IgD-negative memory B cell (primary cell): ENCODE results near the gene FRMPD1. TPM values are rescaled to one million over a fixed set of nuclear protein-coding genes. Genes with fewer than 3 reads are reported as not detected.

ENCODE experiments used
- H3K27ac Mint-ChIP-seq, 3 donors: one replicate each; pipeline ENCODE4 v1.8.0; 2020 to 2022; ENCODE audit warnings: mild to moderate bottlenecking in 3 of 3, mixed read lengths in 3 of 3, moderate library complexity in 1 of 3
- H3K27me3 Mint-ChIP-seq: one replicate; pipeline ENCODE4 v1.8.0; 2021; ENCODE audit warnings: mixed read lengths
- H3K36me3 Mint-ChIP-seq: one replicate; pipeline ENCODE4 v1.8.0; 2020; ENCODE audit warnings: mild to moderate bottlenecking, mixed read lengths
- H3K4me1 Mint-ChIP-seq, 3 donors: one replicate each; pipeline ENCODE4 v1.8.0; 2020 to 2022; ENCODE audit warnings: mixed read lengths in 3 of 3, mild to moderate bottlenecking in 1 of 3
- H3K4me3 Mint-ChIP-seq, 4 donors: one replicate each; pipeline ENCODE4 v1.8.0; 2020 to 2022; ENCODE audit warnings: mild to moderate bottlenecking in 4 of 4, mixed read lengths in 4 of 4, moderate library complexity in 3 of 4
- H3K9me3 Mint-ChIP-seq, 3 donors: one replicate each; pipeline ENCODE4 v1.8.0; 2020 to 2021; ENCODE audit warnings: mixed read lengths in 3 of 3, mild to moderate bottlenecking in 1 of 3
- polyA plus RNA-seq: library from polyadenylated mRNA; unstranded; fragments of 300-500 nt; fragmentation: Illumina TruSeq; gene quantifications from one replicate; pipeline ENCODE4 v1.2.3, GENCODE V29; 2021

FRMPD1 gene
- polyA plus RNA-seq, 1 donor from 2014 or later: not detected

DNA sequence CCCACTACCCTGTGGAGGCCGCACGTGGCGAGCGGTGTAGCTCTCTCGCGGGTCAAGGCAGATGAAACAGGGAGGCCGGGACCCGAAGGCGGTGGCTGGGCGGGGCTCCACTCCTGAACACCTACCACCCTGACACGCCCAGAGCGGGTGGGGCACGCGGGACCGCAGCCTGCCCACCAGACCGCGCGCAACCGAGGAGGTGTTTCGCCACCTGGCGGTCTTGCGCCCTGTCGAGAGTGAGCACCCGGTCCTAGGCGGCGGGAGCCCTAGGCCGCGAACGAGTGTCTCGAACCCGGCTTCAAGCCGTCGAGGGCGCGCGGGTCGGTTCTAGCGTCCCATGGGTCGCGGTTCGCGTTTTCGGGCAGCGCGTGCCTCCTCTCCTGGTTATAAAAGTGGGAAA is 136.3 kb downstream of the FRMPD1 start:
- no peaks in the 10 kb centered on the region for H3K9me3 Mint-ChIP-seq
- H3K36me3 Mint-ChIP-seq: peaks cover 1% of the 10 kb centered on the region
- H3K27me3 Mint-ChIP-seq: no peaks in the 10 kb centered on the region
- H3K27ac Mint-ChIP-seq: no peak overlapping the region
- H3K4me1 Mint-ChIP-seq: peaks cover 15 to 24% (median 20%) of the 10 kb centered on the region in 3 donors
- peak overlapping the region in 1 of 4 donors; percentile 43 for H3K4me3 Mint-ChIP-seq

DNA sequence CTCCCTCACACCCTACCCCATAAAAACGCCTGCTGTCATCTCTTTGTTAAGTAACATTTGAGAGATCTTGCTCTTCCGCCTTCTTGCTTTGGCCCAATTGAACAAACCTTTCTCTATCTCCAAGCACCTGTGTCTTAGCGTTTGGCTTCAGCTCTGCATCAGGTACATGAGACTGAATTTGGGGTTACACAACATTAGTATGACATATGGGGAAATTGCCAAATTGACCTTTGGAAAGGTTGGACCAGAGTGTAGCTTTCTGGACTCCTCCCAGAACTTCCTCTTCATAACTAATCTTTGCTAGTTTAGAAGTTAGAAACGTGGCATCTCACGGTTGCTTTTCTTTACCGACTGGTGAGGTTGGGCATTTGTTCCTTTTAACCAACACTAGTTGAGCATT is 137.6 kb downstream of the FRMPD1 start:
- H3K4me3 Mint-ChIP-seq: peak overlapping the region in 3 of 4 donors; percentile 3 to 79 (median 58)

GRCh38 chr9:37790096-37790495 is 139.3 kb downstream of the FRMPD1 start:
- H3K36me3 Mint-ChIP-seq: peaks cover 1% of the 10 kb centered on the region
- no peaks in the 10 kb centered on the region for H3K27me3 Mint-ChIP-seq
- no peak overlapping the region for H3K4me3 Mint-ChIP-seq
- H3K27ac Mint-ChIP-seq: no peak overlapping the region
- no peaks in the 10 kb centered on the region for H3K9me3 Mint-ChIP-seq
- H3K4me1 Mint-ChIP-seq: peaks cover 1 to 6% (median 3%) of the 10 kb centered on the region in 3 donors

More for the DNA sequence above, 137.6 kb downstream of the FRMPD1 start:
- Mint-ChIP-seq H3K9me3 (no peaks in the 10 kb centered on the region), H3K36me3 (peaks cover 1% of the 10 kb centered on the region), H3K27me3 (no peaks in the 10 kb centered on the region), H3K4me1 (peaks cover 5 to 14% (median 11%) of the 10 kb centered on the region in 3 donors), H3K27ac (peak overlapping the region in 1 of 3 donors; percentile 89)

GRCh38 chr9:37792122-37792521 is 141.4 kb downstream of the FRMPD1 start:
- peaks cover 0 to 3% (median 0%) of the 10 kb centered on the region in 3 donors for H3K4me1 Mint-ChIP-seq
- H3K27ac Mint-ChIP-seq: no peak overlapping the region
- no peaks in the 10 kb centered on the region for H3K27me3 Mint-ChIP-seq
- no peaks in the 10 kb centered on the region for H3K9me3 Mint-ChIP-seq
- H3K36me3 Mint-ChIP-seq: peaks cover 5% of the 10 kb centered on the region
- peak overlapping the region in 1 of 4 donors; percentile 23 for H3K4me3 Mint-ChIP-seq

GRCh38 chr9:37796232-37796631 is 145.5 kb downstream of the FRMPD1 start:
- Mint-ChIP-seq H3K27ac (no peak overlapping the region), H3K4me1 (peaks cover 9 to 11% (median 11%) of the 10 kb centered on the region in 3 donors), H3K9me3 (no peaks in the 10 kb centered on the region), H3K4me3 (no peak overlapping the region), H3K27me3 (no peaks in the 10 kb centered on the region), H3K36me3 (peaks cover 4% of the 10 kb centered on the region)

Other genes starting within 250 kb of the FRMPD1 start
- 84.6 TPM for gene GRHPR, start 228.3 kb upstream of the FRMPD1 start, polyA plus RNA-seq
- gene ZBTB5, start 185.5 kb upstream of the FRMPD1 start, polyA plus RNA-seq: 1.1 TPM
- 13.7 TPM for gene POLR1E, start 165.0 kb upstream of the FRMPD1 start, polyA plus RNA-seq
- 15.1 TPM for gene FBXO10, start 74.6 kb upstream of the FRMPD1 start, polyA plus RNA-seq
- gene TOMM5, start 58.4 kb upstream of the FRMPD1 start, polyA plus RNA-seq: 166 TPM
- 20.0 TPM for gene TRMT10B, start 102.9 kb downstream of the FRMPD1 start, polyA plus RNA-seq
- 36.5 TPM for gene EXOSC3, start 134.1 kb downstream of the FRMPD1 start, polyA plus RNA-seq
- 29.3 TPM for gene DCAF10, start 149.8 kb downstream of the FRMPD1 start, polyA plus RNA-seq